ENCODE results near the gene FAR2. TPM values are rescaled to one million over a fixed set of nuclear protein-coding genes. Genes with fewer than 3 reads are reported as not detected.

FAR2 gene
- total and polyA plus RNA-seq, 8 donors, result 1.7 to 96.7 (median 3.3) TPM; not detected in 1

- 25 to 58% (median 35%) methylated on average over 2 of the region's 2 CpGs for WGBS, 5 donors
- Histone ChIP-seq H3K27me3 (no peaks in the 10 kb centered on the region), H3K9me3 (no peaks in the 10 kb centered on the region), H3K4me3 (no peak overlapping the region), H3K27ac (no peak overlapping the region), H3K36me3 (no peaks in the 10 kb centered on the region), H3K4me1 (peaks cover 0 to 15% (median 5%) of the 10 kb centered on the region in 4 donors)
- no peak for DNase-seq
- intact Hi-C loops (cut with DNase I; ENCODE audit: low total_unique reads), result no loop called here
- TF ChIP-seq EP300 (IDR thresholded peaks at IDR 0.05) (no peak), POLR2A (IDR thresholded peaks at IDR 0.05) (no peak), POLR2AphosphoS5 (IDR thresholded peaks at IDR 0.05) (no peak)
- TF ChIP-seq, protein P1, sequence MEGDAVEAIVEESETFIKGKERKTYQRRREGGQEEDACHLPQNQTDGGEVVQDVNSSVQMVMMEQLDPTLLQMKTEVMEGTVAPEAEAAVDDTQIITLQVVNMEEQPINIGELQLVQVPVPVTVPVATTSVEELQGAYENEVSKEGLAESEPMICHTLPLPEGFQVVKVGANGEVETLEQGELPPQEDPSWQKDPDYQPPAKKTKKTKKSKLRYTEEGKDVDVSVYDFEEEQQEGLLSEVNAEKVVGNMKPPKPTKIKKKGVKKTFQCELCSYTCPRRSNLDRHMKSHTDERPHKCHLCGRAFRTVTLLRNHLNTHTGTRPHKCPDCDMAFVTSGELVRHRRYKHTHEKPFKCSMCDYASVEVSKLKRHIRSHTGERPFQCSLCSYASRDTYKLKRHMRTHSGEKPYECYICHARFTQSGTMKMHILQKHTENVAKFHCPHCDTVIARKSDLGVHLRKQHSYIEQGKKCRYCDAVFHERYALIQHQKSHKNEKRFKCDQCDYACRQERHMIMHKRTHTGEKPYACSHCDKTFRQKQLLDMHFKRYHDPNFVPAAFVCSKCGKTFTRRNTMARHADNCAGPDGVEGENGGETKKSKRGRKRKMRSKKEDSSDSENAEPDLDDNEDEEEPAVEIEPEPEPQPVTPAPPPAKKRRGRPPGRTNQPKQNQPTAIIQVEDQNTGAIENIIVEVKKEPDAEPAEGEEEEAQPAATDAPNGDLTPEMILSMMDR (IDR thresholded peaks at IDR 0.05), result no peak
Measured at GRCh38 chr12:29187756-29188155, 38.7 kb downstream of the FAR2 start.

DNA sequence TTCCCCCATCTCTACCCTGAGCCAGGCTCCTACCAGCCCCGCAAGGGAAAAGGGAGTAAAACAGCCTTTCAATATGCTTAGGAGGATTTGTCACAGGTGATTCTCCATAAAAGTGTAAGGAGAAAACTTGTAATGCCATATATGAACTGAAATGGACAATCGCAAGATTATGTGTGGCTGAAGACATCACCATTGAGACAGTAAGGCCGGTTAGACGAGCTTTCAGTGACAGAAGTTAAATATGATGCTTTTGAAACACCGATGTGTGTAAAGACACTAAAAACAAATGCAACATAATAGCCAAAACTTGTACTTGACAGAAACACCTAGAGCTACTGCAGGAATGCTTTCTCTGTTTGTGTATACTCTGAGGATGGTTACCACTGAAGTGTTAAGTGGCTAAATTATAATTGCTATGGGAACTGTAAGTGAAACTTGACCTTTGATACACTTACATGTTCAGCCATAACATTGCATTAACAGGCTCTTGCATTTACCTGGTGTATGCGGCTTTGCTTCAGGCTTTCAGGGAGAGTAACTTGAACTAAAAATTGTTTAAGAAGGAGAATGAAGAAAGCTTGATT is 42.3 kb downstream of the FAR2 start:
- no peak for DNase-seq
- H3K27ac ChIP-seq, result no peak overlapping the region
- H3K27me3 ChIP-seq, result no peaks in the 10 kb centered on the region
- 50 to 67% (median 58%) methylated on average over 6 of the region's 6 CpGs for WGBS, 5 donors
- no peaks in the 10 kb centered on the region for H3K9me3 ChIP-seq
- H3K4me1 ChIP-seq, result peaks cover 0 to 15% (median 5%) of the 10 kb centered on the region in 4 donors
- no peaks in the 10 kb centered on the region for H3K36me3 ChIP-seq
- no peak overlapping the region for H3K4me3 ChIP-seq
- TF ChIP-seq, protein P1 (IDR thresholded peaks at IDR 0.05), result no peak
- TF ChIP-seq POLR2AphosphoS5 (IDR thresholded peaks at IDR 0.05), result no peak
- no peak for TF ChIP-seq POLR2A (IDR thresholded peaks at IDR 0.05)
- no peak for TF ChIP-seq EP300 (IDR thresholded peaks at IDR 0.05)
- intact Hi-C loops (cut with DNase I; ENCODE audit: low total_unique reads), result no loop called here

DNA sequence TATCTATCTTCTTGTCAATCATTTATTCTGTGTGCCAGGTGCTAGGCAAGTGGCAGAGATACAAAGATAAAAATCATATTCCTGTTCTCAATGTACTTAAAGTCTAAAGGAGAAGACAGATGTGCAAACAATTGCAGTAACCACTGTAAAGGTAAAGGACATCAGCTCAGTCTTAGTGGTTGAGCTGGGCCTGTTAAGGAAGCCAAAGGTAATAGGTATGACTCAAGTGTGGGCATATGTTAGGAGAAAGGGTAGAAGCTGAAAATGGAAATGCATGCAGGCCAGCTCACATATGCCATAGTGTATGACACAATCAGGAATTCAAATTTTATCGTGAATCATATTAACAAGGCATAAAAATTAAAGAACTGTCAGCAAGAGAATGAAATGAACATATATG is 49.8 kb downstream of the FAR2 start:
- H3K36me3 ChIP-seq, result no peaks in the 10 kb centered on the region
- H3K9me3 ChIP-seq, result no peaks in the 10 kb centered on the region
- no peaks in the 10 kb centered on the region for H3K4me1 ChIP-seq
- H3K4me3 ChIP-seq, result no peak overlapping the region
- 87 to 100% (median 96%) methylated on average over 1 of the region's 1 CpG for WGBS, 5 donors
- no peaks in the 10 kb centered on the region for H3K27me3 ChIP-seq
- intact Hi-C loops (cut with DNase I; ENCODE audit: low total_unique reads), result no loop called here
- TF ChIP-seq EP300 (IDR thresholded peaks at IDR 0.05) (no peak), POLR2AphosphoS5 (IDR thresholded peaks at IDR 0.05) (no peak), POLR2A (IDR thresholded peaks at IDR 0.05) (no peak)
- TF ChIP-seq, protein P1 (IDR thresholded peaks at IDR 0.05), result no peak
- H3K27ac ChIP-seq, result no peak overlapping the region
- no peak for DNase-seq

DNA sequence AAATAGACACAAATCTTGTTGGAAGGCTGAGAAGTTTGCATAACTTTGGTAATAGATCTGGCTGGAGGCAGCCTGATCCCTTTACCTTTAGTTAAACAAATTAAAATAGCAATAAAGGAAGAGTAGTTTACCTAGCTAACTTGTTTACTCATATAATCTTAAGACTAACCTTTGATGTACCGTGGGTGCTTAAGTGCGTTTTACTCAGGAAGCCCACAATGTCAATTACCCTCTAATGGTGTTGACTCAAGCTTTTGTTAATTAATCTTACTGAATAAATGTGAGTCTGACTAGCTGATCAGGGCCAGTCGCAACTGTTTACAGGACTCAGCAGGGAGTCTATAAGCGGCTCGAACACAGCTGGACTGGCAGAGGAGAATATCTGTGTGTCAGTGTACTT is 51.5 kb downstream of the FAR2 start:
- Histone ChIP-seq H3K27ac (no peak overlapping the region), H3K4me1 (no peaks in the 10 kb centered on the region), H3K36me3 (no peaks in the 10 kb centered on the region), H3K27me3 (no peaks in the 10 kb centered on the region), H3K4me3 (no peak overlapping the region), H3K9me3 (no peaks in the 10 kb centered on the region)
- DNase-seq, result no peak
- intact Hi-C loops (cut with DNase I; ENCODE audit: low total_unique reads), result no loop called here
- 18 to 25% (median 22%) methylated on average over 5 of the region's 5 CpGs for WGBS, 5 donors
- TF ChIP-seq, protein P1 (IDR thresholded peaks at IDR 0.05), result no peak
